ENCODE measurements around the gene FBXW8.

DNA sequence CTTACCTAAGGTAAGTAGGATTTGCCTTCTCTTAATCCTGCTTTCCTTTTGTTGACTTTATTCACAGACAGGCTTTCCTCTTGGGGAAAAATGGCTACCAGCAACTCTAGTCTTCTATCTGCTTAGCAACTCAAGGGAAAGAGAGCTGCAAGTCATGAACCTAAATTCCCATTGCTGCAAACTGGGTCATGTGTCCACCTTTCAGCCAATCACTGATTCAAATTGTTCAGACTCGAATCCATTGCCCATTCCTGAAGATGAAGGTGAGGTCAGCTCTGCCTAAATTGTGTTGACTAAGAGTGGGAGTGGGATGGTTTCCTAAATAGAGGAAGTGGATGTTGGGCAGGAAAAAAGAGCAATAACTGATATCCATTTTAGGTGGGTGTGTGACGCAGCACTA is 7.7 kb downstream of the FBXW8 start:
- TF ChIP-seq TAF1 (IDR thresholded peaks at IDR 0.05; ENCODE audit: low read depth, low read length) (no peak), POLR2A (IDR thresholded peaks at IDR 0.05; ENCODE audit: low read depth, low read length) (no peak), SPI1 (IDR thresholded peaks at IDR 0.05; ENCODE audit: low read depth, low read length) (peak; percentile 54), POLR2AphosphoS5 (IDR thresholded peaks at IDR 0.05; ENCODE audit: low read depth, low read length) (no peak)
